ENCODE results near the gene CHRM1. TPM values are rescaled to one million over a fixed set of nuclear protein-coding genes. Genes with fewer than 3 reads are reported as not detected.
A peak's percentile ranks its signal among the peaks of the same experiment; 100 is the strongest.

CHRM1 gene
- polyA plus RNA-seq, 3 donors = not detected

GRCh38 chr11:62892077-62892922, 28.9 kb downstream of the CHRM1 start:
- Histone ChIP-seq H3K4me1 (ENCODE audit: control insufficient read depth in 1 of 2, insufficient read depth in 2 of 2, low read length in 2 of 2) (no peaks in the 10 kb centered on the region), H3K79me2 (ENCODE audit: insufficient read depth, low read length) (no peaks in the 10 kb centered on the region), H3K4me3 (replicated peaks in 1 of 3; ENCODE audit: low read depth in 2 of 3, low read length in 3 of 3) (no peak overlapping the region), H3K4me2 (replicated peaks; ENCODE audit: extremely low read depth, low read length, poor library complexity, severe bottlenecking) (no peak overlapping the region), H3K27ac (ENCODE audit: low read depth in 1 of 2, low read length in 2 of 2) (no peak overlapping the region), H3K36me3 (replicated peaks in 1 of 2; ENCODE audit: control insufficient read depth in 1 of 2, insufficient read depth in 2 of 2, low read length in 2 of 2) (peaks cover 22 to 27% of the 10 kb centered on the region in 2 donors), H3K9me3 (replicated peaks in 1 of 2; ENCODE audit: control insufficient read depth in 1 of 2, insufficient read depth in 1 of 2, low read length in 2 of 2) (no peaks in the 10 kb centered on the region), H2AFZ (ENCODE audit: insufficient read depth, low read depth, low read length, poor library complexity, severe bottlenecking) (no peak overlapping the region), H4K20me1 (ENCODE audit: insufficient read depth, low read length) (peaks cover 24% of the 10 kb centered on the region), H3K27me3 (ENCODE audit: control insufficient read depth in 2 of 2, insufficient read depth in 2 of 2, low read length in 2 of 2) (no peaks in the 10 kb centered on the region), H3K9ac (ENCODE audit: insufficient read depth, low read length, poor library complexity, severe bottlenecking) (no peak overlapping the region)
- 97% methylated on average over 6 of the region's 10 CpGs for WGBS (ENCODE audit: insufficient coverage)
- Mint-ChIP-seq H3K4me1 (peaks cover 5% of the 10 kb centered on the region), H3K27ac (peak overlapping the region in 2 of 7 donors; percentile 12 to 13), H3K36me3 (peaks cover 23 to 25% of the 10 kb centered on the region in 2 donors), H3K9me3 (no peaks in the 10 kb centered on the region), H3K27me3 (ENCODE audit: low read depth in 3 of 3) (peaks cover 4 to 7% (median 5%) of the 10 kb centered on the region in 3 donors), H3K4me3 (no peak overlapping the region)
- no peak for DNase-seq
- intact Hi-C loops (cut with micrococcal nuclease) = no loop called here
- TF ChIP-seq, protein P1, sequence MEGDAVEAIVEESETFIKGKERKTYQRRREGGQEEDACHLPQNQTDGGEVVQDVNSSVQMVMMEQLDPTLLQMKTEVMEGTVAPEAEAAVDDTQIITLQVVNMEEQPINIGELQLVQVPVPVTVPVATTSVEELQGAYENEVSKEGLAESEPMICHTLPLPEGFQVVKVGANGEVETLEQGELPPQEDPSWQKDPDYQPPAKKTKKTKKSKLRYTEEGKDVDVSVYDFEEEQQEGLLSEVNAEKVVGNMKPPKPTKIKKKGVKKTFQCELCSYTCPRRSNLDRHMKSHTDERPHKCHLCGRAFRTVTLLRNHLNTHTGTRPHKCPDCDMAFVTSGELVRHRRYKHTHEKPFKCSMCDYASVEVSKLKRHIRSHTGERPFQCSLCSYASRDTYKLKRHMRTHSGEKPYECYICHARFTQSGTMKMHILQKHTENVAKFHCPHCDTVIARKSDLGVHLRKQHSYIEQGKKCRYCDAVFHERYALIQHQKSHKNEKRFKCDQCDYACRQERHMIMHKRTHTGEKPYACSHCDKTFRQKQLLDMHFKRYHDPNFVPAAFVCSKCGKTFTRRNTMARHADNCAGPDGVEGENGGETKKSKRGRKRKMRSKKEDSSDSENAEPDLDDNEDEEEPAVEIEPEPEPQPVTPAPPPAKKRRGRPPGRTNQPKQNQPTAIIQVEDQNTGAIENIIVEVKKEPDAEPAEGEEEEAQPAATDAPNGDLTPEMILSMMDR (IDR thresholded peaks at IDR 0.05) = no peak

GRCh38 chr11:62889484-62890437, 31.4 kb downstream of the CHRM1 start:
- H3K79me2 ChIP-seq (ENCODE audit: insufficient read depth, low read length) = peaks cover 16% of the 10 kb centered on the region
- no peak overlapping the region for H3K4me2 ChIP-seq (replicated peaks; ENCODE audit: extremely low read depth, low read length, poor library complexity, severe bottlenecking)
- no peak for DNase-seq
- TF ChIP-seq, protein P1 (IDR thresholded peaks at IDR 0.05) = no peak
- H3K4me1 ChIP-seq (ENCODE audit: control insufficient read depth in 1 of 2, insufficient read depth in 2 of 2, low read length in 2 of 2) = no peaks in the 10 kb centered on the region
- WGBS (ENCODE audit: insufficient coverage) = 95% methylated on average over 7 of the region's 11 CpGs
- H3K4me3 Mint-ChIP-seq = no peak overlapping the region
- H3K27ac ChIP-seq (ENCODE audit: low read depth in 1 of 2, low read length in 2 of 2) = peak overlapping the region; percentile 15 to 45
- H3K27me3 Mint-ChIP-seq (ENCODE audit: low read depth in 3 of 3) = peaks cover 0 to 5% (median 1%) of the 10 kb centered on the region in 3 donors
- no peak overlapping the region for H2AFZ ChIP-seq (ENCODE audit: insufficient read depth, low read depth, low read length, poor library complexity, severe bottlenecking)
- H3K27ac Mint-ChIP-seq = peak overlapping the region; percentile 3 to 76 (median 48)
- peaks cover 50% of the 10 kb centered on the region for H4K20me1 ChIP-seq (ENCODE audit: insufficient read depth, low read length)
- H3K4me3 ChIP-seq (replicated peaks in 1 of 3; ENCODE audit: low read depth in 2 of 3, low read length in 3 of 3) = no peak overlapping the region
- H3K27me3 ChIP-seq (ENCODE audit: control insufficient read depth in 2 of 2, insufficient read depth in 2 of 2, low read length in 2 of 2) = no peaks in the 10 kb centered on the region
- peaks cover 5% of the 10 kb centered on the region for H3K4me1 Mint-ChIP-seq
- H3K9me3 ChIP-seq (replicated peaks in 1 of 2; ENCODE audit: control insufficient read depth in 1 of 2, insufficient read depth in 1 of 2, low read length in 2 of 2) = no peaks in the 10 kb centered on the region
- intact Hi-C loops (cut with micrococcal nuclease) = no loop called here
- peaks cover 47 to 52% of the 10 kb centered on the region in 2 donors for H3K36me3 ChIP-seq (replicated peaks in 1 of 2; ENCODE audit: control insufficient read depth in 1 of 2, insufficient read depth in 2 of 2, low read length in 2 of 2)
- peaks cover 49% of the 10 kb centered on the region in 2 donors for H3K36me3 Mint-ChIP-seq
- no peak overlapping the region for H3K9ac ChIP-seq (ENCODE audit: insufficient read depth, low read length, poor library complexity, severe bottlenecking)
- no peaks in the 10 kb centered on the region for H3K9me3 Mint-ChIP-seq

All from CD14-positive monocyte (primary cell).